Tracheal epithelial cell (primary cell): ENCODE data around the gene TTC28. TPM values are rescaled to one million over a fixed set of nuclear protein-coding genes. Genes with fewer than 3 reads are reported as not detected.

ENCODE experiments used
- total RNA-seq: library from RNA; depleted of rRNA; stranded (reverse); fragments of >200 nt; gene quantifications from 2 replicates; pipeline ENCODE4 v1.2.1, GENCODE V29; 2014

The TTC28 gene
- total RNA-seq = 2.2 and 3.2 TPM in 2 replicates

GRCh38 chr22:28679611-28680287, at the start of gene TTC28:
TTC28 (minus strand) TSS chr22:28679840; CDS start chr22:28679723, 117 bp downstream.

Other genes with a start within 250 kb of the TTC28 start
- 14.9 and 19.3 TPM in 2 replicates for gene CHEK2, start 62.0 kb upstream of the TTC28 start, total RNA-seq
- 13.0 and 21.7 TPM in 2 replicates for gene HSCB, start 62.2 kb upstream of the TTC28 start, total RNA-seq
- gene CCDC117, start 92.9 kb upstream of the TTC28 start, total RNA-seq = 11.8 and 16.6 TPM in 2 replicates
- gene XBP1, start 120.7 kb upstream of the TTC28 start, total RNA-seq = 223 and 257 TPM in 2 replicates
- gene ZNRF3, start 203.7 kb upstream of the TTC28 start, total RNA-seq = 5.1 and 7.2 TPM in 2 replicates